ENCODE results near the gene ALDH3A2.

DNA sequence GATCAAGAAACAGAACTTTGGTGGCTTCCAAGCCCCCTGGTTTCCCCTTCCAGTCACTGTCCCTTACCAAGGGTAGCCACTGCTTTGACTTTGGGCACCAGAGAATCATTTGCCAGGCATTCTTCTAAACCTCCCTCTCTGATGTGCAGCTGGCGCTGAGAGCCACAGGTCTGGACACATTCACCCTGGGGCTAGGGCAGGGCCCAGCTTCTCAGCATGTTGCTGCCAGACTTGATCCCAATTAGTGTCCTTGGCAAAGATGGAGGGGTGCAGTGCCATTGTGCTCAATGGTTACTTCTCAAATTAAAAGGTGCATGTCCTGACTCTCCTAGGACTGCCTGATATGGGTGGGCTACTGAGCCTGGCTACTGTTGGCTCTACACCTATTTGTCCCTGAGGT lies 75.4 kb downstream of the ALDH3A2 start:
- TF ChIP-seq, protein P1, sequence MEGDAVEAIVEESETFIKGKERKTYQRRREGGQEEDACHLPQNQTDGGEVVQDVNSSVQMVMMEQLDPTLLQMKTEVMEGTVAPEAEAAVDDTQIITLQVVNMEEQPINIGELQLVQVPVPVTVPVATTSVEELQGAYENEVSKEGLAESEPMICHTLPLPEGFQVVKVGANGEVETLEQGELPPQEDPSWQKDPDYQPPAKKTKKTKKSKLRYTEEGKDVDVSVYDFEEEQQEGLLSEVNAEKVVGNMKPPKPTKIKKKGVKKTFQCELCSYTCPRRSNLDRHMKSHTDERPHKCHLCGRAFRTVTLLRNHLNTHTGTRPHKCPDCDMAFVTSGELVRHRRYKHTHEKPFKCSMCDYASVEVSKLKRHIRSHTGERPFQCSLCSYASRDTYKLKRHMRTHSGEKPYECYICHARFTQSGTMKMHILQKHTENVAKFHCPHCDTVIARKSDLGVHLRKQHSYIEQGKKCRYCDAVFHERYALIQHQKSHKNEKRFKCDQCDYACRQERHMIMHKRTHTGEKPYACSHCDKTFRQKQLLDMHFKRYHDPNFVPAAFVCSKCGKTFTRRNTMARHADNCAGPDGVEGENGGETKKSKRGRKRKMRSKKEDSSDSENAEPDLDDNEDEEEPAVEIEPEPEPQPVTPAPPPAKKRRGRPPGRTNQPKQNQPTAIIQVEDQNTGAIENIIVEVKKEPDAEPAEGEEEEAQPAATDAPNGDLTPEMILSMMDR (conservative IDR thresholded peaks at IDR 0.05 in 1 of 2, IDR thresholded peaks at IDR 0.05 in 1 of 2; ENCODE audit: extremely low read depth in 1 of 2, insufficient read depth in 1 of 2, low read depth in 1 of 2, low read length in 2 of 2) = no peak
- TF ChIP-seq EZH2 (IDR thresholded peaks at IDR 0.05; ENCODE audit: borderline replicate concordance, low read length) = no peak
